MM.1S (cell line): ENCODE data around the gene ITGB8.

Source experiments
- DNase-seq: peaks from one replicate; pipeline ENCODE4 v3.0.0-alpha.2; 2015
- H2AFZ ChIP-seq: fragments of 300-600 bp; sonication (generic); 2 replicates; pipeline ENCODE4 v1.6.0; 2016; ENCODE audit warnings: antibody characterized with exemption, low read length
- H3F3A ChIP-seq: fragments of 300-600 bp; sonication (generic); 2 replicates; pipeline ENCODE4 v1.6.1; 2016; ENCODE audit warnings: mild to moderate bottlenecking, antibody characterized with exemption, low read length, moderate library complexity, mixed read lengths; ENCODE audit not compliant: insufficient read depth
- H3K27ac ChIP-seq: fragments of 300-600 bp; sonication (generic); 2 replicates; pipeline ENCODE4 v1.5.1; 2016; ENCODE audit warnings: mild to moderate bottlenecking, low read length
- H3K27me3 ChIP-seq: fragments of 300-600 bp; sonication (generic); replicated peaks from 2 replicates; pipeline ENCODE4 v1.6.0; 2016; ENCODE audit warnings: low read length; ENCODE audit not compliant: insufficient read depth
- H3K36me3 ChIP-seq: fragments of 300-600 bp; sonication (generic); replicated peaks from 2 replicates; pipeline ENCODE4 v1.6.1; 2016; ENCODE audit warnings: mild to moderate bottlenecking, low read length, mixed read lengths; ENCODE audit not compliant: insufficient read depth
- H3K4me1 ChIP-seq: fragments of 300-600 bp; sonication (generic); 2 replicates; pipeline ENCODE4 v1.6.1; 2016; ENCODE audit warnings: low read length, mixed read lengths
- H3K4me2 ChIP-seq: fragments of 300-600 bp; sonication (generic); 2 replicates; pipeline ENCODE4 v1.6.0; 2016; ENCODE audit warnings: low read depth, low read length
- H3K4me3 ChIP-seq: fragments of 300-600 bp; sonication (generic); 2 replicates; pipeline ENCODE4 v1.5.1; 2016; ENCODE audit warnings: low read length, mixed read lengths
- H3K79me2 ChIP-seq: fragments of 300-600 bp; sonication (generic); 2 replicates; pipeline ENCODE4 v1.6.1; 2016; ENCODE audit warnings: mixed run types, low read length, mixed read lengths
- H3K9ac ChIP-seq: fragments of 300-600 bp; sonication (generic); 2 replicates; pipeline ENCODE4 v1.6.1; 2016; ENCODE audit warnings: low read length, mixed read lengths
- H3K9me2 ChIP-seq: fragments of 300-600 bp; sonication (generic); replicated peaks from 2 replicates; pipeline ENCODE4 v1.6.1; 2016; ENCODE audit warnings: mild to moderate bottlenecking, low read length, mixed read lengths; ENCODE audit not compliant: insufficient read depth
- H3K9me3 ChIP-seq: fragments of 300-600 bp; sonication (generic); replicated peaks from 2 replicates; pipeline ENCODE4 v1.6.1; 2016; ENCODE audit warnings: mild to moderate bottlenecking, low read length, mixed read lengths; ENCODE audit not compliant: insufficient read depth
- H4K20me1 ChIP-seq: fragments of 300-600 bp; sonication (generic); 2 replicates; pipeline ENCODE4 v1.6.1; 2016; ENCODE audit warnings: mild to moderate bottlenecking, low read length, moderate library complexity, mixed read lengths; ENCODE audit not compliant: insufficient read depth
- EZH2 ChIP-seq: fragments of 300-600 bp; sonication (generic); optimal IDR thresholded peaks from 2 replicates; pipeline ENCODE3; 2017; ENCODE audit warnings: low read depth, mild to moderate bottlenecking, antibody characterized with exemption, low read length, mixed read lengths
- EZH2phosphoT487 ChIP-seq: fragments of 300-600 bp; sonication (generic); IDR thresholded peaks from 2 replicates; pipeline ENCODE4 v1.6.1; 2018; ENCODE audit warnings: antibody characterized with exemption, low read length
- TF ChIP-seq, protein P1 (sequence below): fragments of 300-600 bp; sonication (generic); IDR thresholded peaks from 2 replicates; pipeline ENCODE4 v1.5.1; 2016; ENCODE audit warnings: antibody characterized with exemption, low read length, mixed read lengths

ITGB8 gene

GRCh38 chr7:20358762-20359282 is 28.1 kb downstream of the ITGB8 start:
- no peak overlapping the region for H3K4me3 ChIP-seq
- 0 out of 2 replicates have a peak, but pooled peaks cover 7% of the 10 kb centered on the region for H3K4me1 ChIP-seq
- H3K27me3 ChIP-seq, result no peaks in the 10 kb centered on the region
- no peak for TF ChIP-seq EZH2phosphoT487
- TF ChIP-seq, protein P1, sequence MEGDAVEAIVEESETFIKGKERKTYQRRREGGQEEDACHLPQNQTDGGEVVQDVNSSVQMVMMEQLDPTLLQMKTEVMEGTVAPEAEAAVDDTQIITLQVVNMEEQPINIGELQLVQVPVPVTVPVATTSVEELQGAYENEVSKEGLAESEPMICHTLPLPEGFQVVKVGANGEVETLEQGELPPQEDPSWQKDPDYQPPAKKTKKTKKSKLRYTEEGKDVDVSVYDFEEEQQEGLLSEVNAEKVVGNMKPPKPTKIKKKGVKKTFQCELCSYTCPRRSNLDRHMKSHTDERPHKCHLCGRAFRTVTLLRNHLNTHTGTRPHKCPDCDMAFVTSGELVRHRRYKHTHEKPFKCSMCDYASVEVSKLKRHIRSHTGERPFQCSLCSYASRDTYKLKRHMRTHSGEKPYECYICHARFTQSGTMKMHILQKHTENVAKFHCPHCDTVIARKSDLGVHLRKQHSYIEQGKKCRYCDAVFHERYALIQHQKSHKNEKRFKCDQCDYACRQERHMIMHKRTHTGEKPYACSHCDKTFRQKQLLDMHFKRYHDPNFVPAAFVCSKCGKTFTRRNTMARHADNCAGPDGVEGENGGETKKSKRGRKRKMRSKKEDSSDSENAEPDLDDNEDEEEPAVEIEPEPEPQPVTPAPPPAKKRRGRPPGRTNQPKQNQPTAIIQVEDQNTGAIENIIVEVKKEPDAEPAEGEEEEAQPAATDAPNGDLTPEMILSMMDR, result no peak
- no peak for TF ChIP-seq EZH2
- no peak overlapping the region for H2AFZ ChIP-seq
- no peak overlapping the region for H3K27ac ChIP-seq
- no peaks in the 10 kb centered on the region for H3F3A ChIP-seq
- H4K20me1 ChIP-seq, result no peaks in the 10 kb centered on the region
- no peak overlapping the region for H3K4me2 ChIP-seq
- no peaks in the 10 kb centered on the region for H3K36me3 ChIP-seq
- H3K79me2 ChIP-seq, result 0 out of 2 replicates have a peak, but pooled peaks cover 3% of the 10 kb centered on the region
- no peak overlapping the region for H3K9ac ChIP-seq
- H3K9me3 ChIP-seq, result no peaks in the 10 kb centered on the region
- no peak for DNase-seq
- no peaks in the 10 kb centered on the region for H3K9me2 ChIP-seq

DNA sequence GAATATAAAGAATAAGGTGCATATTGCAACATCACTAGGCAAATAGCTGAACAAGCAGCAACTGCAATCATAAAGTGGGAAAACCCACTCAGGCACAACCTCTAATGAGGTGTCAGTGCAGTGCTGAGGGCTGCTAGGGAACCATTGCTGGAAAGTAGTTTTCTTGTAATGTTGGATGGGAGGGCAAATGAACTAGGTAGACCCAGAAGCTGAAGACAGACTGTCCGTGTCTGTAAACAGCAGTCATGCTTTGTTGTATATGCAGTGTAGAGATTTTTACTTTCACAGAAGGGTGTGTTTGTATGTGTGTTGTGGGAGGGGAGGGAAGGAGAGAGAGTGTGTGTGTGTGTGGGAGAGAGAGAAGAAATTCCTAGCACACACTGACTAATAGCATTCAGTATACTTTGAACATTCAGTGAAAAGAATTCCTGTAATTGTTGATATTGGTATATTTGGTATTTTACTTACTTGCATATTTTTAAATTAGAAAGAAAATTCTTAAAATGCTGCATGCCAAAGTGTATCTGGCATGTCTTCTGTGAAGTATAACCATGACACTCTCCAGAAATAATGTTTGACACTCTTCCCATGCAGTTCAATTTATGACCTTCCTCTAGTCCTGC is 28.8 kb downstream of the ITGB8 start:
- TF ChIP-seq EZH2phosphoT487 (no peak), EZH2 (no peak)
- TF ChIP-seq, protein P1, result no peak
- no peak for DNase-seq
- H3K79me2 ChIP-seq, result 0 out of 2 replicates have a peak, but pooled peaks cover 3% of the 10 kb centered on the region
- H3K27me3 ChIP-seq, result no peaks in the 10 kb centered on the region
- no peaks in the 10 kb centered on the region for H3F3A ChIP-seq
- H3K36me3 ChIP-seq, result no peaks in the 10 kb centered on the region
- H4K20me1 ChIP-seq, result no peaks in the 10 kb centered on the region
- H2AFZ ChIP-seq, result no peak overlapping the region
- H3K9ac ChIP-seq, result no peak overlapping the region
- no peak overlapping the region for H3K4me3 ChIP-seq
- no peaks in the 10 kb centered on the region for H3K9me2 ChIP-seq
- 0 out of 2 replicates have a peak, but pooled peaks cover 7% of the 10 kb centered on the region for H3K4me1 ChIP-seq
- H3K4me2 ChIP-seq, result no peak overlapping the region
- no peak overlapping the region for H3K27ac ChIP-seq
- H3K9me3 ChIP-seq, result no peaks in the 10 kb centered on the region

DNA sequence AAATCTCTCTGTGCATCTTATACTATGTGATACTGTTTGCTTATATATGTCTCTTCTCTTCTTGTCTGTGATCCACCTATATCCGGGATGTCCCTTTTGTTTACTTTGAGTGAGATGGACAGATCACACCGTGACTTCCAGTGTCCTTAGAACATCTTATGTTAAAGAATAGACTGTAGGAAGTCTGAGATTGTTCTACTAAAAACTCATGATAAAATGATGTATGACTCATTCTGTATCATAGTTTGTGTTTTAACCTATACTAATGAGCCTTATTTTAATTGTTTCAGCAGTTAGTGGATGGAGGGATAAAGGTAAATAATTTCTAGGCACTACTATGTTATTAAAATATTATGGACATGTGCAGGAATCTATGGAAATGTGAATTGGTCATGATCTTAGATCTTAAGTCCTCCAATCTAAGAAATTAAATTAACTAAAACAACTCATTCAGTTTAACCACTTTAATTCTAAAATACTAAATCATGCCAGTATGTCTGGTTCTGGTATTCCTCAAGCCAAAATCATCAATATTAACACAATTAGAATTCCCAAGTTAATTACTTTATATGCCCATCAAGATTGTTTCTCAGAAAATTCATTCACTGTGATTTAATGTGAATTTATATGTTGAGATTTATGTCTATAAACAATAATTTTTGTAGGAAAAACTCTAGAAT is 32.0 kb downstream of the ITGB8 start:
- Histone ChIP-seq H3K9me2 (no peaks in the 10 kb centered on the region), H3K27ac (no peak overlapping the region), H2AFZ (no peak overlapping the region), H3F3A (no peaks in the 10 kb centered on the region), H3K4me2 (no peak overlapping the region), H3K9me3 (no peaks in the 10 kb centered on the region), H4K20me1 (no peaks in the 10 kb centered on the region), H3K9ac (no peak overlapping the region), H3K79me2 (0 out of 2 replicates have a peak, but pooled peaks cover 3% of the 10 kb centered on the region), H3K36me3 (0 out of 2 replicates have a peak, but pooled peaks cover 4% of the 10 kb centered on the region), H3K27me3 (no peaks in the 10 kb centered on the region), H3K4me1 (0 out of 2 replicates have a peak, but pooled peaks cover 7% of the 10 kb centered on the region), H3K4me3 (no peak overlapping the region)
- no peak for DNase-seq
- TF ChIP-seq EZH2 (no peak), EZH2phosphoT487 (no peak)
- TF ChIP-seq, protein P1, result no peak
